Fibroblast of lung (primary cell): ENCODE measurements around the gene KCNH2.

Source experiments
- EZH2 ChIP-seq: IDR thresholded peaks from 2 replicates; pipeline ENCODE4 v1.5.1; 2012; ENCODE audit warnings: low read length, control low read depth, mild to moderate bottlenecking; ENCODE audit errors: missing control alignments
- TF ChIP-seq, protein P1 (sequence below), 2 donors: IDR thresholded peaks in 1 of 2; conservative IDR thresholded peaks in 1 of 2; 1 replicate in 1 of 2; 2 replicates in 1 of 2; pipeline ENCODE4 v1.5.1; 2011 to 2012; ENCODE audit warnings: low read length in 2 of 2, control low read depth in 1 of 2, inconsistent platforms in 1 of 2, low read depth in 1 of 2, mild to moderate bottlenecking in 1 of 2

DNA sequence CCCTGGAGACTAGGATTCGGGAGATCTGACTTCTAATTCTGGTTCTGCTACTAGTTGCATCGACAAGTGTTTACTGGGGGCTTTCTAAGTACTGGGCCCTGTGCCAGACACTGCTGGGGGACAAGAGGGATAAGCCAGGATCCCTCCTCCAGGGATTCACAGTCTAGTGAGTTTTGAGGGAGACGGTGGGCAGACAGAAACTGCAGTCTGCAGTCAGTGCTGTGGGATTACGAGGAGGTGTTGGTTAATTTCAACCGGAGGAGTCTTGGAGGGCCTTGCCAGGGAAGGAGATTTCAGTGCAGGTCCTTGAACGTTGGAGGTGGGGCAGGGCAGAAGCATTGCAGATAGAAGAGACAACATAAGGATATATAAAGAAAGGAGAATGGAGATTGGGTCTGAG lies 3.5 kb upstream of the KCNH2 start:
- TF ChIP-seq, protein P1, sequence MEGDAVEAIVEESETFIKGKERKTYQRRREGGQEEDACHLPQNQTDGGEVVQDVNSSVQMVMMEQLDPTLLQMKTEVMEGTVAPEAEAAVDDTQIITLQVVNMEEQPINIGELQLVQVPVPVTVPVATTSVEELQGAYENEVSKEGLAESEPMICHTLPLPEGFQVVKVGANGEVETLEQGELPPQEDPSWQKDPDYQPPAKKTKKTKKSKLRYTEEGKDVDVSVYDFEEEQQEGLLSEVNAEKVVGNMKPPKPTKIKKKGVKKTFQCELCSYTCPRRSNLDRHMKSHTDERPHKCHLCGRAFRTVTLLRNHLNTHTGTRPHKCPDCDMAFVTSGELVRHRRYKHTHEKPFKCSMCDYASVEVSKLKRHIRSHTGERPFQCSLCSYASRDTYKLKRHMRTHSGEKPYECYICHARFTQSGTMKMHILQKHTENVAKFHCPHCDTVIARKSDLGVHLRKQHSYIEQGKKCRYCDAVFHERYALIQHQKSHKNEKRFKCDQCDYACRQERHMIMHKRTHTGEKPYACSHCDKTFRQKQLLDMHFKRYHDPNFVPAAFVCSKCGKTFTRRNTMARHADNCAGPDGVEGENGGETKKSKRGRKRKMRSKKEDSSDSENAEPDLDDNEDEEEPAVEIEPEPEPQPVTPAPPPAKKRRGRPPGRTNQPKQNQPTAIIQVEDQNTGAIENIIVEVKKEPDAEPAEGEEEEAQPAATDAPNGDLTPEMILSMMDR (conservative IDR thresholded peaks at IDR 0.05 in 1 of 2, IDR thresholded peaks at IDR 0.05 in 1 of 2; ENCODE audit: low read depth in 1 of 2, low read length in 2 of 2): no peak
- no peak for TF ChIP-seq EZH2
